Raji (cell line): ENCODE measurements around the gene CTAG1B.

Experiments
- POLR2A ChIP-seq: IDR thresholded peaks from 2 replicates; pipeline ENCODE4 v1.6.1; 2011; ENCODE audit warnings: low read depth, low read length, control low read depth; ENCODE audit not compliant: insufficient read depth

The CTAG1B gene

DNA sequence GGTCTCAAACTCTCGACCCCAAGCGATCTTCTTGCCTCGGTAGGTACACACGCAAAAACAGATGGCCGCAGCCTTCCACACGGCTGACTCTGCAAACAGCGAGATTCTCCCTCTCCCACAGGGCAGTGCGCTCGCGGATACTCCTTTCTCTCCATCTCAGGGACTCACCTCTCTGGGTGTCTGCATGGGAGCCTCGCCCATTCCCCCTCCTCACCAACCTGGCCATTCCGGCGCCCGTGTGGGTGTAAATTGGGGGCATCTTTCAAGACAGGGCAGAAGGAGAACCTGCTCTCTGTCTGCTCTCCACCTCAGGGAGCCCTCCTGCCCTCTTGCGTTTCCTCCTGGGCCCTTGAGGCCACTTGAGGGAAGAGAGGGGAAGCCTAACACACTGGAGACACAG is 29.8 kb upstream of the CTAG1B start:
- no peak for TF ChIP-seq POLR2A

DNA sequence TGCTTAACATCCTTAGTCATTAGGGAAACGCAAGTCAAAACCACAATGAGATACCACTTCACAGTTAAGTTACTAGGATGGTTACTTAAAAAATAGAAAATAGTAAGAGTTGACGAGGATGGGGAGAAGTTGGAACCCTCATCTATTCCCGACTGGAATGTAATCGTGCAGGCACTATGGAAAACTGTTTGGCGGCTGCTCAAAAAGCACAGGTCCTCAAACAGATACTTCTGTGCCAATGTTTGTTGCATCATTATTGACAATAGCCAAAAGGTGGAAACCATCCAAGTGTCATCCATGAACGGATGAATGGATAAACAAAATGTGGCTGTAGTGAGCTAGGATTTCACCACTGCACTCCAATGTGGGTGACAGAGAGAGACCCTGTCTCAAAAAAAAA is 11.7 kb downstream of the CTAG1B start:
- no peak for TF ChIP-seq POLR2A

DNA sequence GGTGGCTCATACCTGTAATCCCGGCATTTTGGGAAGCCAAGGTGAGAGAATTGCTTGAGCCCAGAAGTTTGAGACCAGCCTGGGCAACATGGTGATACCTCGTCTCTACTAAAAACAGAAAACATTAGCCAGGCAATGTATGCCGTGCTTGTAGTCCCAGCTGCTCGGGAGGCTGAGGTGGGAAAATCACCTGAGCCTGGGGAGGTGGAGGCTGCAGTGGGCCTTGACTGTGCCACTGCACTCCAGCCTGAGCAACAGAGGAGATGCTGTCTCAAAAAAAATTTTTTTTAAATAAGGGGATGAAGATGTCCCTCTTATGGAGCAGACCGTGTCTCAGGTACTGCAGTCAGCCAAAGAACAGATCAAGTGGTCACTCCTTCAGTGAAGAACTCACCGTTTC is 13.5 kb downstream of the CTAG1B start:
- TF ChIP-seq POLR2A, result no peak

DNA sequence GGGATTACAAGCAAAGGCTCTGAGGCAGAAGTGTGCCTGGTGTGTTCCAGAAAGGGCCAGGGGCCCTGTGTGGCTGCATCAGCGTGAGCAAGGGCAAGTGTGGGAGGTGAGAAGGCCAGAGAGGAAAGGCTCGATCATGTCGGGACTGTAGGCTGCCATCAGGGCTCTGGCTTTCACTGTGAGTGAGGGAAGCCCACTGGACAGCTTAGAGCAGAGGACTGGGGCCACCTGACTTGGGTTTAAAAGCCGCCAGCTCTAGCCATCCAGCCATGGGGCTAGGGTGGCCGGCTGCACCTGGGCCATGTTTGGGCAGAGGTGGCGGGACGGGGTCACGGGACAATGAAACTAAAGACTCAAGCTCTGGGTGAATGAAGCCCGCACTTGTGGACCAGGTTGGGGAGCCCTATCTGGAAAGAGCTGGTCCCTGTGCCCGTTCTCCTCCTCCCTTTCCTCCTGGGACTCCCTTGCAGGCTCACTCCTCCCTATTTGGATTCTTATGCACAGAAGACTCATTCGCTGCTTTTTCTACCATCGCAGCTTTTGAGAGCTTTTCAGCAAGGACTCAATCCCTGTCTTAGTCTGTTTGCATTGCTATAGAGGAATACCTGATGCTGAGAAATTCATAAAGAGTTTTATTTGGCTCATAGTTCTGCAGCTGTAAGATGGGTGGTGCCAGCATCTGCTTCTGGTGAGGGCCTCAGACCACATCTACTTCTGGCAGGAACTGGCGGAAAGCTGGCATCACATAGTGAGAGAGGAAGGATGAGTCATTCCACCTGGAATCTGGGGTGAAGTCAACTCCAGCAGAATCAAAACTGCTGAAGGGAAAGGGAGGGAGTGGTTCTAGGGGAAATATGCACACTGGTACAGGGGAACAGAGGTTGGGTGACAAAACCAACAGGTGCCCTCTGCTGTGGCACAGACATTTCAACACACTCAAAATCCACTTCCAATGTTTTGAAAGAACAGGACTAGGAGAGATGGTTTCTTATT is 15.3 kb downstream of the CTAG1B start:
- TF ChIP-seq POLR2A, result no peak

DNA sequence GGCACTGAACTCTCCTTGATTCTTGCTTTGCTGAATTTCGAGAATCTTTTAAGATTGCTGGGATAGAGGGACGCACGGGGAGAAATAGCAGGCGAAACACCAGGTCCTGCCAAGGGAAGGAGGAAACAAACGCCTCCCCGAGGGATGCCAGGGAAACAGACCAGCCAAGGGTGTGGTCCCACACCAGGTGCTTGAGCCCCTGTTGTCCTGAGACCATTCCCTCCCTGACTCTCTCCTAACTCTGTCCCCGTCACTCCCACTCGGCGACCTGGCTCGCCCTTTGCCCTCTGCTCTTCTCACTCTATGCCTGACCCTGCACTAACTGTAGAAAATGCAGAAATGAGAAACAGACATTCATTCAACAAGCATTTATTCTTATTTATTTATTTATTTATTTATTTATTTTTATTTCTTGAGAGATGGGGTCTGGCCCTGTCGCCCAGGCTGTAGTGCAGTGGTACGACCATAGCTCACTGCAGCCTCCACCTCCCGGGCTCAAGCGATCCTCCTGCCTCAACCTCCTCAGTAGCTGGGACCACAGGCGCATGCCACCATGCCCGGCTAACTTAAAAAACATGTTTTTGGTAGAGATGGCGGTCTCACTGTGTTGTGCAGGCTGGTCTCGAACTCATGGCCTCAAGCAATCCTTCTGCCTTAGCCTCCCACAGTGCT is 16.2 kb downstream of the CTAG1B start:
- TF ChIP-seq POLR2A, result no peak

DNA sequence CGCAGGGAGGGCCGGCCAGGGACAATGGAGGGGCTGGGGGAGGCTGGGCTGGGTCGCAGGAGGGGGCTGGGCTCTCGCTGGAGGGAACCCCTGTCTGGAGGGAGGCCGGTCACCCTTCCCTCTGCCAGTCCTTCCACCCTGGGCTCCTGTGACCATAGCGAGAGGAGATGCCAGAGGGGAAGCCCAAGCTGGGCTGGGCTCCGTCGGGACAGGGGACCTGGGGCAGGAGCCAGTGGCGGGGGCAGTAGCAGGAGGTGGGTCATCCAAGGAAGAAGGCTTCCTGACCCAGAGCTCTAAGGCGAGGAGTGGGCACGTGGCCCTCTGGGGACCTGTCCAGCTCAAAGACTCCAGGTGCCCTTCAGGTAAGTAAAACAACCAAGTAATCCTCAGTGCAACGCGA is 16.9 kb downstream of the CTAG1B start:
- TF ChIP-seq POLR2A, result no peak

DNA sequence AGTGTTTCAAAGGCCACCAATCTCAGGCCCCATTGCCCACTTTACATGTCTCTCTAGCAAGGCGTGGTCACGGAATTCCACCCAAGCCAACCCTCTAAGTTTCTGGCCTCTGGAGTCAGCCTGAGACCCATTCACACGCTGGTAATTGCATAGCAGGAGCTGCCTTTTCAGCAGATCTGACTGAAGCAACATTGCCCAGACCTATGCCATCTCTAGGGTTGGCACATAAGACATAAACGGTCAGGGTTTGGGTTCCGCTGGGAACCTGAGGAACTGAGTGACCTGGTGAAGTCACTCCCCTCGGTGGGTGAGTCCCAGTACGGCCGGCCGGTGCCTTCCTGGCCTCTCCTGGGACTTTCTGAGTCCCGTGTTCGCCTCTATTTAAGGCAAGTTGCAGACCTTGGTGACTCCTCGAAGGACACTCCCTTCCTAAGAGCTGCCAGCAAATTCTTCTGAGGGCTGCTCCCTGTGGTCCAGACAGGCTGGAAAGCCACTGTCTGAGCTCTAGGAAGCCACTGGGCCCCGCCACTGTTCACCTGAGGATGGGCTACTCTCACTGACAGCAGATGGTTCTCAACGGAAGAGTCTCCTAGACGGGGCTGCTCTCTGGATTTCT is 18.2 kb downstream of the CTAG1B start:
- no peak for TF ChIP-seq POLR2A

DNA sequence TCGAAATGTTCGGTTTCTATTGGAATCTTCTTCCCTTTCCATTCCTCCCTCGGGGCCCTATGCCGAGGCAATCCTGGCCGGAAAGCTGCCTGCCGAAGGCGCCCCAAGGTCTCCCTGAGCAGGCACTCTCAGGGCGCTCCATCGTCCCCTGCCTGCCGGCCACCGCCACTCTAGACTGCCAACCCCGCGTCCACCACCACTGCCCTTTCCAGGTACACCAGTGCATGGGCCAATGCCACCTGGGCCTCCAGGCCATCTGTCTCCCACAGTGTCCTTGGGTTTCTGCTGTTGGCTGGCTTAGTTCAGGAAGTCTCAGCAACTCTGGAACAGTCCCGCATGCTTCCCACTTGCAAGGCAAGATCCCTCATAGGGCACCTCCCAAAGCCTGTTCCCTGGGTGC is 19.6 kb downstream of the CTAG1B start:
- no peak for TF ChIP-seq POLR2A

DNA sequence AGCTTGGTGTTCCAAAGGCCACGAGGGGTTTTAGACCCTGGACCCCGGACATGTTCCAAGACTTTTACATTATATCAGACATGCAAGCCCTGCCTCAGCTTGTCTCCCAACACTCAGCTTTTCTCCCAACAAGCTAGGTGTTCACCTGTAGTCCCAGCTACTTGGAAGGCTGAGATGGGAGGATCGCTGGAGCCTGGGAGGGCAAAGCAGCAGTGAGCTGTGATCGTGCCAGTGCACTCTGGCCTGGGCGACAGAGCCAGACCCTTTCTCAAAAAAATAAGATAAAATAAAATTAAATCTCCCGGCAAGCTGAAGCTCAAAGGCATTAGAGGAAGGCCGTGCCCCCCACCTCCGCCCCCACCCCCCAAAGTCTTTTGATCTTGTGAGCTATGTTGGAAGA is 20.4 kb downstream of the CTAG1B start:
- TF ChIP-seq POLR2A, result no peak

DNA sequence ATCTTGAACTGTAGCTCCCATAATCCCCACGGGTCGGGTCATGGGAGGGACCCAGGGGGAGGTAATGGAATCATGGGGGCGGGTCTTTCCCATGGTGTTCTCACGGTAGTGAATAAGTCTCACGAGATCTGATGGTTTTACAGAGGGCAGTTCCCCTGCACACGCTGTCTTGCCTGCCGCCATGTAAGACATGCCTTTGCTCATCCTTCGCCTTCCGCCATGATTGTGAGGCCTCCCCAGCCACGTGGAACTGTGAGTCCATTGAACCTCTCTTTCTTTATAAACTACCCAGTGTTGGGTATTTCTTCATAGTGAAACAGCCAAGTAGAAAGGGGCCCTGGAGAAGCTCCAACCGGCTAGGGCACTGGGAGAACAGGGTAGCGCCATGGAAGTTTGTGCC is 21.9 kb downstream of the CTAG1B start:
- no peak for TF ChIP-seq POLR2A

DNA sequence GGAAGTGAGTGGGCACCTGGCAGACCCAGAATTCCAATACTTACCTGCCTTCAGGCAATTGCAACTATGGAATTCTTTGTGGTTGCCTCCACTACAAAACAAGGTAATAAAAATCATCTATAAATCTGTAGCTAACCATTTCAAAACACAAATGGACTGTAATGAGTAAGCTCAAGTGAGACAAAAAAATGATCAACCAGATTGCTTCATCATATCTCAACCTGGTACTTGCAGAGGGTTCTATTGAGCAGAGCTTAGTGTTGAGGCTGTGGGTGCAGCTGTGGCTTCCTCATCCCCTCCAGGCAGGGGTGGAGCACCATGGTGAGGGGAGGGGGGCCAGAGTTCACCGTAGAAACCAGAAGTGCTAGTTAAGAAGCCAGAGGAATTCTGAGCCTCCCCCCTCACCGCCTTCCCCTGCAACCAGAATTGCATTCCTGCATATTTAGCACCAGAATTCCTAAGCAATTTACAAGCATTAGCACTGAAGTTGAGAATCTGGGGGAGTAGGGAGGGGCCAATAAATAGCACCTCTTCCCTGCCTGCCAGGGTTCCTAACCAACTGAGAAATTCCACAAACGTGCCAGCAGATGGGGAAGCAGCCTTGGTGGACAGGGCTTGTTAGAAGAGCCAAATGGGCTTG is 22.7 kb downstream of the CTAG1B start:
- TF ChIP-seq POLR2A, result no peak

DNA sequence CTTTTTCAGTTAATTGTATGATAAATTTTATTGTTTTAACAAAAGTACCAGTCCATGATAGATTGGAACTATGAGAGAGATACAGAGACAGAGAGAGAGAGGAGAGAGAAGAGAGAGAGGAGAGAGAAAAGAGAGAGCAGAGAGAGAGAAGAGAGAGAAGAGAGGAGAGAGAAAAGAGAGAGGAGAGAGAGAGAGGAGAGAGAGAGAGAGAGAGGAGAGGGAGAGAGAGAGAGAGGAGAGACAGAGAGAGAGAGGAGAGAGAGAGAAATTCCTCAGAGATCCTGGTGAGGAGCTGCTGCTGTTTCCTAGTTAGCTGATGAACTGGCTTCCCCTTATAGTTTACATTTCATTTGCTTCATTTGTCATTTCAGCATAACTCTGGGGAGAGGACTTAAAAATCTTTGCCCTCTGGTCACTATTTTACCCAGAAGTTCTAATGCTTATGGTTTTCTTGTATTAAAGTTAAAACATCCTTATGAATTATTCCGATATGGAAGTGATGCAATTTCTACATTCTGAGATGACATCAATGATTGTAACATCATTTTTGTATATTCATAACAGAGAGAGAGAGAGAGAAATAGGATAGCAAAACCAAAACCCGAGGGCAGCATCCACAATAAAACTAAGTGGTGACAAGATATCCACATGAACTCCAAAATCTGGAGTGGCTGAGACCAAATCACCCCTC is 23.4 kb downstream of the CTAG1B start:
- no peak for TF ChIP-seq POLR2A

DNA sequence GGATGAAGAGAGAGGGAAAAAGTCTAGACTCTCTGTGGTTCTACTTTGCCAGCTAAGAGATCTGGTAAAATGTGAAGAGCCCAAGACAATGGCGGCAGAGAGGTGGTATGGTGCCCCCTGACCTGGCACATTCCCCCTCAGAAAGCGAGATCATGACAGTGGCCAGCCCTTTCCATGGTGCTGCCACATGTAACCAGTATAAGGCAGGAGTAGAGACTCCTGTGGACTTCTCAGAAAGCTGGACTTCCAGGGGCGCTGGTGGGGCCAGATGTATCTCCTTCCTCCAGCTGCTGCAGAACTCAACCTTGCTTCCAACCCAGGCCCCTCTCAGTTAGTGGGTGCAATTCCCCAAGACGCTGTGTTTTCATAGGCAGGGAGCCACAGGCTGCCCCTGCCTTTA is 24.6 kb downstream of the CTAG1B start:
- TF ChIP-seq POLR2A, result no peak

DNA sequence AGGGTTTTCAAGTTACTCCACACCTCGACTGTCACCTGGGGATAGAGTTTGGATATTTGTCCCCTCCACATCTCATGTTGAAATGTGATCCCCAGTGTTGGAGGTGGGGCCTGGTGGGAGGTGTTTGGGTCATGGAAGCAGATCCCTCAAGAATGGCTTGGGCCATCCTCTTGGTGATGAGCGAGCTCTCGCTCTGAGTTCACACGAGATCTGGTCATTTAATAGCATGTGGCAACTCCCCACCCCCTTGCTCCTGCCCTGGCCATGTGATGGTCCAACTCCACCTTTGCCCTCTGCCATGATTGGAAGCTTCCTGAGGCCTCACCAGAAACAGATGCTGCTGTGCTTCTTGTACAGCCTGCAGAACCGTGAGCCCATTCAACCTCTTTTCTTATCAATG is 25.9 kb downstream of the CTAG1B start:
- no peak for TF ChIP-seq POLR2A

DNA sequence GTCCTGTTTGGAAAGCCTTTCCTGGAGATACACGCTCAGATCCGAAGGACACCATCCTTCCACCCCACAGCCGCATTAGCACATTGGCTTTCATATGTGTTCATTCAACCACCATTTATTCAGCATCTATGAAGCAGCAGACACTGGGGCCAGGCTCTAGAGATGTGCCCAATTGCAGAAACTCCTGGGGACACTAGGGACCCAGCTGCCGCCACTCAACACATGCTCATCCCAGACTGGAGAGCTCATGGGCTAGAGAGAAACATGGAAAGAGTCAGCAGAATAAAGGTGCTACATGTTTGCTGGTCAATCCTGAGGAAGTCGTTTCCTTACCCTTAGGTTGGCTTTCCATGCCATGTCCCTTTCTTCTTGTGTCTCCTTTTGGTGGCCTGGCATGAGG is 26.6 kb downstream of the CTAG1B start:
- no peak for TF ChIP-seq POLR2A
